Tibial nerve (tissue), 4 donors: ENCODE data around the gene ZNF692.

ENCODE experiments used
- EP300 ChIP-seq, 2 donors: sonication (generic); formaldehyde crosslinking; IDR thresholded peaks; one replicate each; pipeline ENCODE4 v1.6.1; 2017; ENCODE audit warnings: antibody characterized with exemption in 2 of 2, mild to moderate bottlenecking in 1 of 2
- POLR2A ChIP-seq, 2 donors: fragments of 450-650 bp; IDR thresholded peaks; one replicate each; pipeline ENCODE4 v1.6.1; 2017; ENCODE audit warnings: antibody characterized with exemption in 2 of 2, mild to moderate bottlenecking in 2 of 2, moderate library complexity in 2 of 2
- TF ChIP-seq, protein P1 (sequence below), 5 experiments: fragments of 200-600 bp in 3 of 5; fragments of 450-650 bp in 2 of 5; sonication (generic) in 3 of 5; IDR thresholded peaks; one replicate each; pipeline ENCODE4 v1.5.1; 2016 to 2019; ENCODE audit warnings: antibody characterized with exemption in 5 of 5, mild to moderate bottlenecking in 3 of 5, moderate library complexity in 2 of 5

DNA sequence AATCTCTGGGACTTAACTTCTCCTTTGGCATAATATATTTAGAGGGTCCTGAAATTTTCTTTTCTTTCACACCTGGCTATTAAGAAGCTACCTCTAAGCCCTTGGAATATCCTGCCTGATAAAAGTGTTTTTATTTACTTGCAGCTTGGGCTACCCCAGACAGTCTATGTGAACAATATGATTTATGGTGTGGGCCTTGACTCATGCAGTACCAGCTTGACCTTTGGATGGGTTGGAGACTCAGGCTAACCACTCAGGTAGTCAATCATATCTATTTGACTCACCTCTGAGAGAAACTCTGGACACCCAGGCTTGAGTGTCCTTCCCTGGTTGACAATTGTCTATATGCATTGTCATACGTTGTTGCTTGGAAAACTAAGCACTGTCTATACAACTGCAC, 33.7 kb upstream of the ZNF692 start:
- TF ChIP-seq, protein P1, sequence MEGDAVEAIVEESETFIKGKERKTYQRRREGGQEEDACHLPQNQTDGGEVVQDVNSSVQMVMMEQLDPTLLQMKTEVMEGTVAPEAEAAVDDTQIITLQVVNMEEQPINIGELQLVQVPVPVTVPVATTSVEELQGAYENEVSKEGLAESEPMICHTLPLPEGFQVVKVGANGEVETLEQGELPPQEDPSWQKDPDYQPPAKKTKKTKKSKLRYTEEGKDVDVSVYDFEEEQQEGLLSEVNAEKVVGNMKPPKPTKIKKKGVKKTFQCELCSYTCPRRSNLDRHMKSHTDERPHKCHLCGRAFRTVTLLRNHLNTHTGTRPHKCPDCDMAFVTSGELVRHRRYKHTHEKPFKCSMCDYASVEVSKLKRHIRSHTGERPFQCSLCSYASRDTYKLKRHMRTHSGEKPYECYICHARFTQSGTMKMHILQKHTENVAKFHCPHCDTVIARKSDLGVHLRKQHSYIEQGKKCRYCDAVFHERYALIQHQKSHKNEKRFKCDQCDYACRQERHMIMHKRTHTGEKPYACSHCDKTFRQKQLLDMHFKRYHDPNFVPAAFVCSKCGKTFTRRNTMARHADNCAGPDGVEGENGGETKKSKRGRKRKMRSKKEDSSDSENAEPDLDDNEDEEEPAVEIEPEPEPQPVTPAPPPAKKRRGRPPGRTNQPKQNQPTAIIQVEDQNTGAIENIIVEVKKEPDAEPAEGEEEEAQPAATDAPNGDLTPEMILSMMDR (IDR thresholded peaks at IDR 0.05) = no peak
- TF ChIP-seq EP300 (IDR thresholded peaks at IDR 0.05) (no peak), POLR2A (IDR thresholded peaks at IDR 0.05) (no peak)
